SK-N-SH treated with all-trans-retinoic acid at 6 μM for 48 hours (cell line): ENCODE measurements around the gene COL1A2.

Experiments used
- ATAC-seq: fragments of 200-7000 bp; cut with Tn5 transposase; 3 replicates; pipeline ENCODE4 v1.9.1; 2020; ENCODE audit warnings: mild to moderate bottlenecking, moderate library complexity
- ARNTL ChIP-seq: fragments of 450-650 bp; formaldehyde crosslinking; IDR thresholded peaks from 2 replicates; pipeline ENCODE4 v1.5.0; 2020; ENCODE audit warnings: low read depth, mild to moderate bottlenecking, moderate library complexity, borderline replicate concordance
- BACH2 ChIP-seq: fragments of 250-450 bp; sonication (Bioruptor Pico); IDR thresholded peaks from 2 replicates; pipeline ENCODE4 v1.9.0; 2021; ENCODE audit warnings: mild to moderate bottlenecking, borderline replicate concordance
- CREB5 ChIP-seq: fragments of 250-450 bp; sonication (Bioruptor Pico); IDR thresholded peaks from 2 replicates; pipeline ENCODE4 v1.5.1; 2020; ENCODE audit warnings: low read depth, mild to moderate bottlenecking, moderate library complexity
- CSDC2 ChIP-seq: fragments of 250-450 bp; sonication (Bioruptor Pico); IDR thresholded peaks from 2 replicates; pipeline ENCODE4 v1.5.0; 2020; ENCODE audit warnings: mild to moderate bottlenecking, moderate library complexity
- CSRNP3 ChIP-seq: fragments of 250-450 bp; sonication (Bioruptor Pico); IDR thresholded peaks from 2 replicates; pipeline ENCODE4 v1.5.1; 2021; ENCODE audit warnings: mild to moderate bottlenecking, moderate library complexity
- ESRRG ChIP-seq: fragments of 250-450 bp; sonication (Bioruptor Pico); IDR thresholded peaks from 2 replicates; pipeline ENCODE4 v1.6.1; 2021; ENCODE audit warnings: mild to moderate bottlenecking
- ISL1 ChIP-seq: fragments of 250-450 bp; sonication (Bioruptor Pico); IDR thresholded peaks from 2 replicates; pipeline ENCODE4 v2.1.2; 2022; ENCODE audit warnings: mild to moderate bottlenecking, moderate library complexity
- OSR1 ChIP-seq: fragments of 250-450 bp; sonication (Bioruptor Pico); IDR thresholded peaks from 2 replicates; pipeline ENCODE4 v1.8.0; 2022; ENCODE audit warnings: moderate library complexity, mild to moderate bottlenecking, inconsistent platforms
- PATZ1 ChIP-seq: fragments of 250-450 bp; sonication (Bioruptor Pico); IDR thresholded peaks from 2 replicates; pipeline ENCODE4 v1.8.0; 2020; ENCODE audit warnings: mild to moderate bottlenecking, moderate library complexity, borderline replicate concordance
- POU6F1 ChIP-seq: fragments of 250-450 bp; sonication (Bioruptor Pico); IDR thresholded peaks from 2 replicates; pipeline ENCODE4 v1.8.0; 2021; ENCODE audit warnings: low read depth, mild to moderate bottlenecking, moderate library complexity, borderline replicate concordance
- PPARA ChIP-seq: fragments of 250-450 bp; sonication (Bioruptor Pico); IDR thresholded peaks from 2 replicates; pipeline ENCODE4 v1.5.0; 2020; ENCODE audit warnings: mild to moderate bottlenecking, borderline replicate concordance
- RARB ChIP-seq: fragments of 250-450 bp; sonication (Bioruptor Pico); IDR thresholded peaks from 2 replicates; pipeline ENCODE4 v1.8.0; 2021; ENCODE audit warnings: mild to moderate bottlenecking, moderate library complexity
- SNAI2 ChIP-seq: fragments of 250-450 bp; sonication (Bioruptor Pico); IDR thresholded peaks from 2 replicates; pipeline ENCODE4 v1.5.0; 2020; ENCODE audit warnings: mild to moderate bottlenecking, moderate library complexity
- TOX ChIP-seq: fragments of 250-450 bp; sonication (Bioruptor Pico); IDR thresholded peaks from 2 replicates; pipeline ENCODE4 v1.8.0; 2021; ENCODE audit warnings: mild to moderate bottlenecking, moderate library complexity, borderline replicate concordance
- TSHZ2 ChIP-seq: fragments of 250-450 bp; sonication (Bioruptor Pico); IDR thresholded peaks from 2 replicates; pipeline ENCODE4 v1.5.0; 2020; ENCODE audit warnings: mild to moderate bottlenecking, moderate library complexity
- ZC3H10 ChIP-seq: fragments of 250-450 bp; sonication (Bioruptor Pico); IDR thresholded peaks from 2 replicates; pipeline ENCODE4 v1.5.1; 2021; ENCODE audit warnings: mild to moderate bottlenecking, moderate library complexity
- ZFP3 ChIP-seq: fragments of 250-450 bp; sonication (Bioruptor Pico); IDR thresholded peaks from 2 replicates; pipeline ENCODE4 v1.5.0; 2020; ENCODE audit warnings: mild to moderate bottlenecking, moderate library complexity
- ZFP30 ChIP-seq: fragments of 450-650 bp; formaldehyde crosslinking; IDR thresholded peaks from 2 replicates; pipeline ENCODE4 v1.5.0; 2022; ENCODE audit warnings: mild to moderate bottlenecking, moderate library complexity
- ZNF565 ChIP-seq: fragments of 450-650 bp; formaldehyde crosslinking; conservative IDR thresholded peaks from 2 replicates; pipeline ENCODE4 v1.5.0; 2020; ENCODE audit warnings: low read depth, mild to moderate bottlenecking, moderate library complexity
- ZNF70 ChIP-seq: fragments of 450-650 bp; formaldehyde crosslinking; IDR thresholded peaks from 2 replicates; pipeline ENCODE4 v1.5.0; 2020; ENCODE audit warnings: mild to moderate bottlenecking, moderate library complexity
- ZNF8 ChIP-seq: fragments of 450-650 bp; formaldehyde crosslinking; IDR thresholded peaks from 2 replicates; pipeline ENCODE4 v1.5.0; 2020; ENCODE audit warnings: mild to moderate bottlenecking, moderate library complexity

COL1A2 gene

GRCh38 chr7:94389381-94389780, 5.3 kb upstream of the COL1A2 start:
- no peak for TF ChIP-seq ZNF565
- no peak for TF ChIP-seq ZNF70 (CRISPR knock-in tag)
- TF ChIP-seq ISL1: no peak
- no peak for TF ChIP-seq ZNF8 (CRISPR knock-in tag)
- TF ChIP-seq ARNTL (CRISPR knock-in tag): no peak
- no peak for TF ChIP-seq RARB
- no peak for TF ChIP-seq BACH2 (CRISPR knock-in tag)
- TF ChIP-seq PATZ1 (CRISPR knock-in tag): no peak
- no peak for TF ChIP-seq ESRRG (CRISPR knock-in tag)
- no peak for TF ChIP-seq CSRNP3 (CRISPR knock-in tag)
- TF ChIP-seq PPARA (CRISPR knock-in tag): no peak
- TF ChIP-seq CREB5 (CRISPR knock-in tag): no peak
- TF ChIP-seq CSDC2 (CRISPR knock-in tag): no peak
- TF ChIP-seq ZFP30 (CRISPR knock-in tag): no peak
- no peak for TF ChIP-seq ZFP3
- TF ChIP-seq OSR1 (CRISPR knock-in tag): no peak
- TF ChIP-seq POU6F1 (CRISPR knock-in tag): no peak
- no peak for ATAC-seq

GRCh38 chr7:94391726-94392392, 2.8 kb upstream of the COL1A2 start:
- TF ChIP-seq RARB (no peak), POU6F1 (CRISPR knock-in tag) (no peak), ZC3H10 (CRISPR knock-in tag) (no peak), TSHZ2 (CRISPR knock-in tag) (no peak), SNAI2 (CRISPR knock-in tag) (no peak), ISL1 (peak; percentile 30), TOX (CRISPR knock-in tag) (no peak)
- ATAC-seq: peak; percentile 84
